WI38 (cell line): Measurements from ENCODE around the gene CDCP2.

ENCODE experiments used
- H3K4me3 ChIP-seq: 2 replicates; pipeline ENCODE4 v1.5.1; 2011; ENCODE audit warnings: low read depth, mild to moderate bottlenecking, control low read depth, low read length
- TF ChIP-seq, protein P1 (sequence below): IDR thresholded peaks from 2 replicates; pipeline ENCODE4 v1.5.1; 2012; ENCODE audit warnings: low read depth, mild to moderate bottlenecking, control low read depth, low read length

CDCP2 gene

DNA sequence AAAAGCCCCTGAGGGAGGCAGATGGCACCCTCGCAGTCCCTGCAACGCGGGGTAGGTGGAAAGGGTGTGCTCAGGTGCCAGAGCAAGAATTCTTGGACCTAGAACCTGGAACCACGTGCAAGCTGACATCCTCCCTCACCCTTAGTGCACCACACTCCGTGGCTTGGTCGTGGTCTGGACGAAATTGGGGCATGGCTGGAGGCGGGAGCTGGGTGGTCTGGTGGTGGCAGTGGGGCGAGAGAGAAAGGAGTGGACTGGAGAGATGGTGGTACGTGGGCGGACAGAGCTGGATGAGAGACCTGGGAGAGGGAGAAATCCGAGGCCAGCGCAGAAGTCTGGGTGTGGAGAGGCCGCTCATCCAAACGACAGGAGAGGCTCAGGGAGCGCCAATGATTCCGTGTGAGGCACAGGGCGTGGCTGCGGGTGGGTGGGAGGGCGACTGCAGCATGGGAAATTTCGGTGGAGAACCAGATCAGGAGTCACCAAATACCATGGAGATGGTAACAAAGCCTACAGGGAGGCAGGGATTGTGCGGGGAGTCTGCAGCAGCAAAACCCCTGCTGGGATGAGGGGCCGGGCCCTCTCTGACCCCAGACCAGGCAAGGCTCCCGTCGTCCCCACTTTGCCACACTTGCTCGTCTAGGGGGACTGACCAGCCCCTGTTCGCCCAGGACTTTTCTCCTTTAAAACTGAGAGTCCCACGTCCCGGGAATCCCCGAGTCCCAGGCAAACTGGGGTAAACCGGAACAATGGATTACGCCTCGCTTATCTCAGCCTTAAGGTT, 31.9 kb downstream of the CDCP2 start:
- peak overlapping the region; percentile 27; the same call in 1 of the 2 replicates for H3K4me3 ChIP-seq
- TF ChIP-seq, protein P1, sequence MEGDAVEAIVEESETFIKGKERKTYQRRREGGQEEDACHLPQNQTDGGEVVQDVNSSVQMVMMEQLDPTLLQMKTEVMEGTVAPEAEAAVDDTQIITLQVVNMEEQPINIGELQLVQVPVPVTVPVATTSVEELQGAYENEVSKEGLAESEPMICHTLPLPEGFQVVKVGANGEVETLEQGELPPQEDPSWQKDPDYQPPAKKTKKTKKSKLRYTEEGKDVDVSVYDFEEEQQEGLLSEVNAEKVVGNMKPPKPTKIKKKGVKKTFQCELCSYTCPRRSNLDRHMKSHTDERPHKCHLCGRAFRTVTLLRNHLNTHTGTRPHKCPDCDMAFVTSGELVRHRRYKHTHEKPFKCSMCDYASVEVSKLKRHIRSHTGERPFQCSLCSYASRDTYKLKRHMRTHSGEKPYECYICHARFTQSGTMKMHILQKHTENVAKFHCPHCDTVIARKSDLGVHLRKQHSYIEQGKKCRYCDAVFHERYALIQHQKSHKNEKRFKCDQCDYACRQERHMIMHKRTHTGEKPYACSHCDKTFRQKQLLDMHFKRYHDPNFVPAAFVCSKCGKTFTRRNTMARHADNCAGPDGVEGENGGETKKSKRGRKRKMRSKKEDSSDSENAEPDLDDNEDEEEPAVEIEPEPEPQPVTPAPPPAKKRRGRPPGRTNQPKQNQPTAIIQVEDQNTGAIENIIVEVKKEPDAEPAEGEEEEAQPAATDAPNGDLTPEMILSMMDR: no peak

DNA sequence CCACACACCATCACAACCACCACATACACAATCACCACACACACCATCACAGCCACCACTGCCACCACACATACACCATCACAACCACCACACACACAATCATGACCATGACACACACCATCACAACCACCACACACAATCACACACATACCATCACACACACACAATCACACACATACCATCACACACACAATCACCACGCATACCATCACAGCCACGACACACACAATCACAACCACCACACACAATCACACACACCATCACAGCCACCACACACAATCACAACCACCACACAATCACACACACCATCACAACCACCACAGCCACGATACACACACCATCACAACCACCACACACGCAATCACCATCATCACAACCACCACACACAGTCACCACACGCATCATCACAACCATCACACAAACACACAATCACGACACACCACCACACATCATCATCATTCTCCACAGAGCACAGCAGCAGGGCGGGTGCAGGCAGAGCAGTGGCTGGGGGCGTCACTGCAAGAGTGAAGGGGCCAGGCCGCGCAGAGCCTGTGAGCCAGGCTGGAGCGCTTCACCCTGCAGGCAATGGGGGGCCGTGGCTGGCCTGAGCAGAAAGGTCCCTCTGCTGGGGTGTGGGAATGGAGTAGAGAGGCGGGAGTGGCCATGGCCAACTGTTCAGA, 32.6 kb downstream of the CDCP2 start:
- no peak overlapping the region for H3K4me3 ChIP-seq
- TF ChIP-seq, protein P1: no peak

DNA sequence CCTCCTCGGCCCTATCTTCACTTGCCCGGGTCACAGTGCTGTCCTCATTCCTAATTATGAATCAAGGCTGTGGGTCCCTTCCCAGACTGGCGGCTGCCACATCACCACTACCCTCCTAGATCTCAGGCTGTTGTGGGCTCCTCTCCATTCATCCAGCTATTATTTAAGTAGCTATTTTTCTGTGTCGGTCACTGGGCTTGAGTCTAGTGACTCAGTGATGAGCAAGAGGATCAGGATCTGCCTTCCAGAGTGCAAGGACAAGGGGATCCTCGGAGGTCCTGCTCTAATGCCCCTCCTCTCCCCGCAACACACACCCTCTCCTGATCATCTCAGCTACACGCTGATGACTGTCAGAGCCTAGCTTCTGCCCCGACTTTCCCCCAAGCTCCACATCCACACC, 34.1 kb downstream of the CDCP2 start:
- TF ChIP-seq, protein P1: no peak

DNA sequence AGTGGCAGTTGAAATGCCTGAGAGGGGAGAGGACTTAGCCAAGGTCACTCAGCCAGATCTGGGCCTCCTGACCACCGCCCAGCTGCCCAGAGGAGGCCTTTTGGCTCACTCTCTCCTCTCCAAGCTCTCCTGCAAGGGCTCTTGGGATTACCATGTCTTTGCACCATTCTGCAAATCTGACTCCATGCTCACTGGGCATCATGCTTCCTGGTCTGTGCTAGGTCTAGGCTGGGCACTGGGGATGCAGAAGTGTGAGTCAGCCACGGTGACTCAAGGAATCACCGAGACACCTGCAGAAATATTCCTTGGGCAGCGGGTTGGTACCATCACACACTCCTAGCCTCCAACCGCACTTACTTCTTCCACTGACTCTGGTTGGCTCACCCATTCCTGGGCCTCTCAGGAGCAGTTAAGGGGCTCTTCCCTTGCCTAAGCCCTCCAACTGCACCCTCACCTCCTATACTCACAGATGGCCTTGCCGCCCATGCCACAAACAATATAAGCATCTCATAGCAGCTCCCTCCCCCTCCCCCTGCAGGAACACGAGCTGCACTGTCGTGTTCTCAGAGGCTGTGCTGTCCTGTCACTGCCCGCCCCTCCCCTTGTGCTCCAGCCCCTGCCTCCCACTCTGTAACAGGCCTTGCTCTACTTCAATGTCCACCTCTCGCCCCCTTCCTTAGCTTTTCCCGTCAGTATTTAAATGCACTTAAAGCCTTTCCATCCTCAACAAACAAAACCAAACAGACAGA, 34.8 kb downstream of the CDCP2 start:
- no peak overlapping the region for H3K4me3 ChIP-seq
- TF ChIP-seq, protein P1: no peak

More for the DNA sequence above, 34.1 kb downstream of the CDCP2 start:
- H3K4me3 ChIP-seq: no peak overlapping the region

DNA sequence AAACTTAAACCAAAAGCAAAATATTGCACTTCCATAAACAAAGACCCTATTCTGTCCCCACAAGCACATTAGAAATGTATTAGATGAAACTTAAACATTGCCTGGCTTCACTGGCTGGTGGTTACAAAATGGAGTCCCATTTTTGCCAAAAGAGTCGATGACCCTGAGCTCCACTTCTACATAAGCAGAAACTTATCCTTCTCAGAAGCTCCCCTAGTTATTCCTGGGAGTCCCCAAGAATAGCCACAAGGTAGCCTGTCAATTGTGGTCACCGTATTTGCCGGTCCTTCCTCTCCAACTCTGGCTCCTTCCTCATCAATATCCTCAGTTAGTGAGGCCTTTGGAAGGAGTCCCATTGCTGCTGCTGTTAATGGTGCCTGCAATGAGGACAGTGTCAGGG, 37.3 kb downstream of the CDCP2 start:
- no peak overlapping the region for H3K4me3 ChIP-seq
- TF ChIP-seq, protein P1: no peak

DNA sequence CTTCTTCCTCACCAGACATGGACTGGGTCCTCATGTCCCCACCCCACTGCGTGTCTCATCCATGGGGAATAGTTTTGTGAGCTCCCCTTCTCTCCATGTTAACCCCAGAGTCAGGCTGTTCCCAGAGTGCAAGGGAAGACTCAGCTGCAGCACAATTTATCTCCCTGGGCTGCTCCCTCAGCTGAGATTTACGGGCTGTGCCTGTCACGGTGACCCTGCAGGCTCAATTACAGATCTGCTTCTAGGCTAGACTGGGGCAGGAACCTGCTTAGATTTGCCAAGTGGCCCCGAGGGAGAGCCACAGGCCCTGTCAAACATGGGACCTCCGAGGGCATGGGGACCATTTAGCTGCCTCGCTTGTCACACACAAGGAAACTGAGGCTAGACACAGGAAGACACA, 37.8 kb downstream of the CDCP2 start:
- H3K4me3 ChIP-seq: no peak overlapping the region
- TF ChIP-seq, protein P1: no peak
